ENCODE results near the gene ADGRG2.

The ADGRG2 gene

DNA sequence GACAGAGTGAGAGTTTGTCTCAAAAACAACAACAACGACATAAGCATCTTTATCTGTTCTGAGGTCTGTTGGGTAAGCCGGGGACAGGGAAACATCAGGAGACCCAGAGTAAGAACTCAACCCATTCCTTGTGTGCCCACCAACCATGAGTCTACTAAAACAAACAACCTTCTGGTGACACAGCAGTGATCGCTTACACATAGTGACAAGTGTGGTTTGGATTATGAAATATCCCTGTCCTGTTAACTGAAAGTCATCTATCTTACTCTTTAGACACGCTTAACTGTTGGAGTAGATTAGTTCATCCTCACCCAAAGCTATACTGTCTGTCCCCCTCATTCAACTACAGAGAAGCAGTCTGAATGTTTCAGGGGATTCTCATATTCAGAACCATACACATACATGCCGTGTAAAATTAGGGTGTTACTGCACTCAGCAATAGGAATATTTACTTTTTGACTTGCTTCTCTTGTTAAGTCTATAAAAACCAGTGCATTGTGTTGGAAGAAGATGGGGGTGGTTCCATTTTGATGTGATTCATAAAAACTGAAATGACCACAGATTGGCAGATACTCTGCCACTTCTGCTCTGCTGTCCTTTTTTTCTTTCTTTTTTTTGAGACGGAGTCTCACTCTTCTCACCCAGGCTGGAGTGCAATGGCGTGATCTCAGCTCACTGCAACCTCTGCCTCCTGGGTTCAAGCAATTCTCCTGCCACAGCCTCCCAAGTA lies 165.8 kb downstream of the ADGRG2 start:
- Histone ChIP-seq H3K4me3 (ENCODE audit: low read depth in 1 of 2, low read length in 1 of 2) (peak overlapping the region; percentile 4 to 25), H3K9me3 (no peaks in the 10 kb centered on the region), H3K27ac (peak overlapping the region; percentile 87), H3K36me3 (no peaks in the 10 kb centered on the region), H3K4me1 (ENCODE audit: control insufficient read depth in 1 of 2, insufficient read depth in 1 of 2, low read depth in 1 of 2, low read length in 1 of 2) (peaks cover 59 to 60% of the 10 kb centered on the region in 2 experiments), H3K27me3 (no peaks in the 10 kb centered on the region)
- TF ChIP-seq, protein P1, sequence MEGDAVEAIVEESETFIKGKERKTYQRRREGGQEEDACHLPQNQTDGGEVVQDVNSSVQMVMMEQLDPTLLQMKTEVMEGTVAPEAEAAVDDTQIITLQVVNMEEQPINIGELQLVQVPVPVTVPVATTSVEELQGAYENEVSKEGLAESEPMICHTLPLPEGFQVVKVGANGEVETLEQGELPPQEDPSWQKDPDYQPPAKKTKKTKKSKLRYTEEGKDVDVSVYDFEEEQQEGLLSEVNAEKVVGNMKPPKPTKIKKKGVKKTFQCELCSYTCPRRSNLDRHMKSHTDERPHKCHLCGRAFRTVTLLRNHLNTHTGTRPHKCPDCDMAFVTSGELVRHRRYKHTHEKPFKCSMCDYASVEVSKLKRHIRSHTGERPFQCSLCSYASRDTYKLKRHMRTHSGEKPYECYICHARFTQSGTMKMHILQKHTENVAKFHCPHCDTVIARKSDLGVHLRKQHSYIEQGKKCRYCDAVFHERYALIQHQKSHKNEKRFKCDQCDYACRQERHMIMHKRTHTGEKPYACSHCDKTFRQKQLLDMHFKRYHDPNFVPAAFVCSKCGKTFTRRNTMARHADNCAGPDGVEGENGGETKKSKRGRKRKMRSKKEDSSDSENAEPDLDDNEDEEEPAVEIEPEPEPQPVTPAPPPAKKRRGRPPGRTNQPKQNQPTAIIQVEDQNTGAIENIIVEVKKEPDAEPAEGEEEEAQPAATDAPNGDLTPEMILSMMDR (IDR thresholded peaks at IDR 0.05), result no peak

GRCh38 chrX:18955676-18956075 lies 166.6 kb downstream of the ADGRG2 start:
- peak overlapping the region; percentile 87 for H3K27ac ChIP-seq
- TF ChIP-seq, protein P1 (IDR thresholded peaks at IDR 0.05), result no peak
- H3K36me3 ChIP-seq, result no peaks in the 10 kb centered on the region
- H3K4me1 ChIP-seq (ENCODE audit: control insufficient read depth in 1 of 2, insufficient read depth in 1 of 2, low read depth in 1 of 2, low read length in 1 of 2), result peaks cover 51 to 53% of the 10 kb centered on the region in 2 experiments
- no peaks in the 10 kb centered on the region for H3K9me3 ChIP-seq
- no peaks in the 10 kb centered on the region for H3K27me3 ChIP-seq
- H3K4me3 ChIP-seq (ENCODE audit: low read depth in 1 of 2, low read length in 1 of 2), result no peak overlapping the region

GRCh38 chrX:18951032-18951431 lies 171.2 kb downstream of the ADGRG2 start:
- Histone ChIP-seq H3K27ac (no peak overlapping the region), H3K9me3 (no peaks in the 10 kb centered on the region), H3K4me1 (ENCODE audit: control insufficient read depth in 1 of 2, insufficient read depth in 1 of 2, low read depth in 1 of 2, low read length in 1 of 2) (peaks cover 6 to 15% of the 10 kb centered on the region in 2 experiments), H3K36me3 (no peaks in the 10 kb centered on the region), H3K4me3 (ENCODE audit: low read depth in 1 of 2, low read length in 1 of 2) (no peak overlapping the region), H3K27me3 (no peaks in the 10 kb centered on the region)
- TF ChIP-seq, protein P1 (IDR thresholded peaks at IDR 0.05), result no peak

DNA sequence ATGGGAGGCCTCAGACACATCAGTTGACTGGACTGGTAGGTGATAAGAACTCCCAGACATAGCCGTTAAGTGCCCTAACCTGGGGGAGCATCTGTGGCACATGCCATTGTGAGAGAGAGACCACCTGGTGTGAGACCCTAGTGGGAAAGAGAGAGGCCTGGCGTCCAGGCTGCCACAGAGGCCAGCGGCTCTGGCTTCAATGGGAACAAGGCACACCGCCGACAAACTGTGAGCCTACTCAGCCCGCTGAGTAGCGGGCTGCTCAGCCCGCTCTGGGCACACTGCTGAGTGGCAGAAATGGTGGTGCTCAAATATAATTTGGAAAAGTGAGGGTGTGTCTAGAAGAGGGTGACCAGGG lies 172.3 kb downstream of the ADGRG2 start:
- peaks cover 2% of the 10 kb centered on the region for H3K36me3 ChIP-seq
- H3K27ac ChIP-seq, result no peak overlapping the region
- TF ChIP-seq, protein P1 (IDR thresholded peaks at IDR 0.05), result no peak

DNA sequence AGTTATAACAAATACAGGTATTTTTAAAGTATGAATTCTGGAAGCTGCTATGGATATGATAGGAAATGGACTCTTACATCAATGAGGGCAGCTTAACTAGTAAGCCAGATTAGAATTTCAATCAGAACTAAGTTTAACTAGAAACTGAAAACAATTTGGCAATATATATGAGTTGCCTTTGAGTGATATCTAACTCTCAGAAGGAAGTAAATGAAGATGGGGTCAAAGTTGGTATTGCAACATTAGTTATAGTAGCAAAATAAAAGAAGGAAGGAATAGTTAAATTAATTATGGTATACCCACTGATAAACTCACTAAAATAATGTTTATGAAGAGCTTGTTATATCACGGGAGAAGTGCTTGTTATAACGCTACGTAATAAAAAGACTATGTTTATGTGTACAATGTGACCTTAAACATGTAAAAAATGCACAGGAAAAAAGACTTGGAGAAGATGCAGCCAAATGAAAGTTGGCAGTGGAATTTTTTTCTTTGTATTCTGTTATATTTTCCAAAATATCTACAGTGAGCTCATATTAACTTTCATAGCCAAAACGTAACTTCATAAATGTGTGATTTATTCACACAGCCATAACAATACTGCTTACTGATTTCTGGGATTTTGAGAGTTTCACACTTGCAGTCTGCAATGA lies 172.9 kb downstream of the ADGRG2 start:
- TF ChIP-seq, protein P1 (IDR thresholded peaks at IDR 0.05), result no peak
- no peaks in the 10 kb centered on the region for H3K9me3 ChIP-seq
- peaks cover 7% of the 10 kb centered on the region for H3K36me3 ChIP-seq

More for the DNA sequence above, 172.3 kb downstream of the ADGRG2 start:
- H3K4me1 ChIP-seq (ENCODE audit: control insufficient read depth in 1 of 2, insufficient read depth in 1 of 2, low read depth in 1 of 2, low read length in 1 of 2), result peaks cover 0 to 6% of the 10 kb centered on the region in 2 experiments
- no peaks in the 10 kb centered on the region for H3K27me3 ChIP-seq
- H3K9me3 ChIP-seq, result no peaks in the 10 kb centered on the region
- no peak overlapping the region for H3K4me3 ChIP-seq (ENCODE audit: low read depth in 1 of 2, low read length in 1 of 2)

More for the DNA sequence above, 172.9 kb downstream of the ADGRG2 start:
- Histone ChIP-seq H3K27ac (no peak overlapping the region), H3K4me3 (ENCODE audit: low read depth in 1 of 2, low read length in 1 of 2) (no peak overlapping the region), H3K27me3 (no peaks in the 10 kb centered on the region), H3K4me1 (ENCODE audit: control insufficient read depth in 1 of 2, insufficient read depth in 1 of 2, low read depth in 1 of 2, low read length in 1 of 2) (peaks cover 0 to under 1% of the 10 kb centered on the region in 2 experiments)
